ENCODE data around the gene CFAP61. TPM values are rescaled to one million over a fixed set of nuclear protein-coding genes. Genes with fewer than 3 reads are reported as not detected.

Gene CFAP61
- polyA plus RNA-seq, 6 donors from 2014 or later = not detected

GRCh38 chr20:20303742-20304141 is 251.4 kb downstream of the CFAP61 start:
- Mint-ChIP-seq H3K4me1 (no peaks in the 10 kb centered on the region), H3K36me3 (no peaks in the 10 kb centered on the region), H3K27me3 (peaks cover 8 to 14% (median 11%) of the 10 kb centered on the region in 3 donors), H3K27ac (no peak overlapping the region), H3K4me3 (peak overlapping the region in 1 of 8 donors; percentile 17), H3K9me3 (peaks cover 0 to 4% (median 0%) of the 10 kb centered on the region in 7 donors)
- ATAC-seq (ENCODE audit: low read depth in 2 of 2) (peak; percentile 32 to 54), DNase-seq (no peak)

GRCh38 chr20:20304942-20305341 is 252.6 kb downstream of the CFAP61 start:
- peaks cover 0 to 4% (median 0%) of the 10 kb centered on the region in 7 donors for H3K9me3 Mint-ChIP-seq
- peak overlapping the region in 2 of 6 donors; percentile 3 to 49 for H3K27ac Mint-ChIP-seq
- no peaks in the 10 kb centered on the region for H3K4me1 Mint-ChIP-seq
- H3K4me3 Mint-ChIP-seq = no peak overlapping the region
- no peaks in the 10 kb centered on the region for H3K36me3 Mint-ChIP-seq
- H3K27me3 Mint-ChIP-seq = peaks cover 8 to 14% (median 11%) of the 10 kb centered on the region in 3 donors
- DNase-seq = no peak
- no peak for ATAC-seq (ENCODE audit: low read depth in 2 of 2)

- Mint-ChIP-seq H3K36me3 (no peaks in the 10 kb centered on the region), H3K4me1 (peaks cover 4 to 6% (median 6%) of the 10 kb centered on the region in 3 donors)
- no peak for ATAC-seq (ENCODE audit: low read depth in 2 of 2)
These were observed 260.2 kb downstream of the CFAP61 start for GRCh38 chr20:20312562-20312961.

GRCh38 chr20:20317195-20317594 is 264.9 kb downstream of the CFAP61 start:
- peak; percentile 49 to 65 for ATAC-seq (ENCODE audit: low read depth in 2 of 2)
- no peaks in the 10 kb centered on the region for H3K36me3 Mint-ChIP-seq
- peaks cover under 1 to 17% (median 12%) of the 10 kb centered on the region in 7 donors for H3K9me3 Mint-ChIP-seq
- no peak for DNase-seq
- H3K4me1 Mint-ChIP-seq = peaks cover 5 to 8% (median 6%) of the 10 kb centered on the region in 3 donors
- H3K27me3 Mint-ChIP-seq = peaks cover 0 to 10% (median 7%) of the 10 kb centered on the region in 3 donors
- no peak overlapping the region for H3K27ac Mint-ChIP-seq
- H3K4me3 Mint-ChIP-seq = peak overlapping the region in 1 of 8 donors; percentile 33

More at GRCh38 chr20:20312562-20312961, 260.2 kb downstream of the CFAP61 start:
- no peak overlapping the region for H3K4me3 Mint-ChIP-seq
- no peak for DNase-seq
- peaks cover 4 to 24% (median 22%) of the 10 kb centered on the region in 3 donors for H3K27me3 Mint-ChIP-seq
- H3K27ac Mint-ChIP-seq = no peak overlapping the region
- peaks cover 1 to 11% (median 8%) of the 10 kb centered on the region in 7 donors for H3K9me3 Mint-ChIP-seq

GRCh38 chr20:20317621-20318364 is 265.5 kb downstream of the CFAP61 start:
- Mint-ChIP-seq H3K27ac (no peak overlapping the region), H3K4me1 (peaks cover 5 to 8% (median 6%) of the 10 kb centered on the region in 3 donors), H3K27me3 (peaks cover 0 to 6% (median 4%) of the 10 kb centered on the region in 3 donors), H3K36me3 (no peaks in the 10 kb centered on the region), H3K9me3 (peaks cover 0 to 14% (median 8%) of the 10 kb centered on the region in 7 donors), H3K4me3 (no peak overlapping the region)
- DNase-seq (no peak), ATAC-seq (ENCODE audit: low read depth in 2 of 2) (no peak)

GRCh38 chr20:20318365-20319161 is 266.2 kb downstream of the CFAP61 start:
- Mint-ChIP-seq H3K4me1 (peaks cover 5 to 8% (median 6%) of the 10 kb centered on the region in 3 donors), H3K27ac (no peak overlapping the region), H3K27me3 (peaks cover 0 to 3% (median 0%) of the 10 kb centered on the region in 3 donors), H3K9me3 (peaks cover 0 to 11% (median 7%) of the 10 kb centered on the region in 7 donors), H3K36me3 (no peaks in the 10 kb centered on the region), H3K4me3 (no peak overlapping the region)
- DNase-seq (no peak), ATAC-seq (ENCODE audit: low read depth in 2 of 2) (no peak)

- Mint-ChIP-seq H3K9me3 (peaks cover 0 to 11% (median 5%) of the 10 kb centered on the region in 7 donors), H3K4me1 (peaks cover 5 to 8% (median 6%) of the 10 kb centered on the region in 3 donors)
These were observed 268.8 kb downstream of the CFAP61 start for GRCh38 chr20:20321134-20321533.

GRCh38 chr20:20321917-20322316 is 269.6 kb downstream of the CFAP61 start:
- Mint-ChIP-seq H3K4me3 (no peak overlapping the region), H3K27me3 (peaks cover 0 to 5% (median 0%) of the 10 kb centered on the region in 3 donors), H3K36me3 (no peaks in the 10 kb centered on the region), H3K27ac (no peak overlapping the region), H3K4me1 (peaks cover 5 to 8% (median 6%) of the 10 kb centered on the region in 3 donors), H3K9me3 (peaks cover 0 to 11% (median 5%) of the 10 kb centered on the region in 7 donors)
- ATAC-seq (ENCODE audit: low read depth in 2 of 2) (no peak), DNase-seq (no peak)

More at GRCh38 chr20:20321134-20321533, 268.8 kb downstream of the CFAP61 start:
- no peak for DNase-seq
- no peak overlapping the region for H3K4me3 Mint-ChIP-seq
- no peak overlapping the region for H3K27ac Mint-ChIP-seq
- ATAC-seq (ENCODE audit: low read depth in 2 of 2) = no peak
- no peaks in the 10 kb centered on the region for H3K36me3 Mint-ChIP-seq
- H3K27me3 Mint-ChIP-seq = peaks cover 0 to 5% (median 0%) of the 10 kb centered on the region in 3 donors

- Mint-ChIP-seq H3K4me3 (no peak overlapping the region), H3K27ac (peak overlapping the region in 1 of 6 donors; percentile 27), H3K4me1 (no peaks in the 10 kb centered on the region), H3K9me3 (peaks cover 0 to 11% (median 5%) of the 10 kb centered on the region in 7 donors), H3K27me3 (peaks cover 0 to 5% (median 3%) of the 10 kb centered on the region in 3 donors), H3K36me3 (no peaks in the 10 kb centered on the region)
- DNase-seq (no peak), ATAC-seq (ENCODE audit: low read depth in 2 of 2) (no peak)
These were observed 270.6 kb downstream of the CFAP61 start for GRCh38 chr20:20322912-20323311.

GRCh38 chr20:20327746-20328145 is 275.4 kb downstream of the CFAP61 start:
- DNase-seq = no peak
- H3K9me3 Mint-ChIP-seq = peaks cover 0 to 4% (median 0%) of the 10 kb centered on the region in 7 donors
- no peak for ATAC-seq (ENCODE audit: low read depth in 2 of 2)
- no peak overlapping the region for H3K27ac Mint-ChIP-seq
- H3K27me3 Mint-ChIP-seq = peaks cover 0 to 18% (median 5%) of the 10 kb centered on the region in 3 donors
- no peaks in the 10 kb centered on the region for H3K4me1 Mint-ChIP-seq
- H3K4me3 Mint-ChIP-seq = no peak overlapping the region
- H3K36me3 Mint-ChIP-seq = no peaks in the 10 kb centered on the region

GRCh38 chr20:20329564-20329963 is 277.2 kb downstream of the CFAP61 start:
- Mint-ChIP-seq H3K4me3 (no peak overlapping the region), H3K27me3 (peaks cover 0 to 18% (median 5%) of the 10 kb centered on the region in 3 donors), H3K36me3 (no peaks in the 10 kb centered on the region), H3K27ac (peak overlapping the region in 1 of 6 donors; percentile 69), H3K9me3 (peaks cover 0 to 4% (median 0%) of the 10 kb centered on the region in 7 donors), H3K4me1 (peaks cover 0 to 14% (median 0%) of the 10 kb centered on the region in 3 donors)
- ATAC-seq (ENCODE audit: low read depth in 2 of 2) (no peak), DNase-seq (no peak)

GRCh38 chr20:20331156-20331555 is 278.8 kb downstream of the CFAP61 start:
- DNase-seq (no peak), ATAC-seq (ENCODE audit: low read depth in 2 of 2) (no peak)
- peaks cover 0 to 4% (median 0%) of the 10 kb centered on the region in 7 donors for H3K9me3 Mint-ChIP-seq
- H3K27me3 Mint-ChIP-seq = peaks cover 0 to 13% (median 5%) of the 10 kb centered on the region in 3 donors
- H3K27ac Mint-ChIP-seq = no peak overlapping the region
- H3K4me1 Mint-ChIP-seq = peaks cover 0 to 18% (median 0%) of the 10 kb centered on the region in 3 donors
- H3K4me3 Mint-ChIP-seq = no peak overlapping the region
- no peaks in the 10 kb centered on the region for H3K36me3 Mint-ChIP-seq

GRCh38 chr20:20331817-20332216 is 279.5 kb downstream of the CFAP61 start:
- ATAC-seq (ENCODE audit: low read depth in 2 of 2) (no peak), DNase-seq (no peak)
- no peak overlapping the region for H3K27ac Mint-ChIP-seq
- H3K4me1 Mint-ChIP-seq = peaks cover 0 to 18% (median under 1%) of the 10 kb centered on the region in 3 donors
- H3K9me3 Mint-ChIP-seq = peaks cover 0 to 4% (median 0%) of the 10 kb centered on the region in 7 donors
- no peaks in the 10 kb centered on the region for H3K36me3 Mint-ChIP-seq
- H3K27me3 Mint-ChIP-seq = peaks cover 0 to 13% (median 5%) of the 10 kb centered on the region in 3 donors
- peak overlapping the region in 1 of 8 donors; percentile 37 for H3K4me3 Mint-ChIP-seq
